Measurements from ENCODE around the gene ZNF532. TPM values are rescaled to one million over a fixed set of nuclear protein-coding genes. Genes with fewer than 3 reads are reported as not detected.
A peak's percentile ranks its signal among the peaks of the same experiment; 100 is the strongest.

The ZNF532 gene
- total RNA-seq, 4 donors from 2014 or later, result 98.7 to 125 (median 113) TPM

GRCh38 chr18:58989184-58989759 is 124.6 kb downstream of the ZNF532 start:
- no peak overlapping the region for H3K27ac ChIP-seq
- no peaks in the 10 kb centered on the region for H3K27me3 ChIP-seq
- no peak for DNase-seq (ENCODE audit: low spot score in 2 of 2)
- H3K36me3 ChIP-seq, result peaks cover 0 to 15% (median 0%) of the 10 kb centered on the region in 3 donors
- TF ChIP-seq POLR2A (IDR thresholded peaks at IDR 0.05) (no peak), CTCF (IDR thresholded peaks at IDR 0.05) (no peak)
- H3K9me3 ChIP-seq, result peaks cover 0 to 3% (median 1%) of the 10 kb centered on the region in 4 donors
- WGBS, 2 donors, result 76 to 83% methylated on average over 2 of the region's 2 CpGs
- no peak overlapping the region for H3K4me3 ChIP-seq
- peaks cover 0 to 24% (median 7%) of the 10 kb centered on the region in 4 donors for H3K4me1 ChIP-seq

- WGBS, 2 donors, result 75 to 90% methylated on average over 6 of the region's 6 CpGs
Measured at GRCh38 chr18:58990720-58991119, 126.0 kb downstream of the ZNF532 start.

GRCh38 chr18:58991167-58991798 is 126.6 kb downstream of the ZNF532 start:
- TF ChIP-seq EP300 (IDR thresholded peaks at IDR 0.05) (peak in 1 of 2 donors; percentile 19), POLR2A (IDR thresholded peaks at IDR 0.05) (no peak)
- 73% methylated on average over 7 of the region's 7 CpGs for WGBS, 2 donors
- no peaks in the 10 kb centered on the region for H3K27me3 ChIP-seq
- peak overlapping the region in 2 of 4 donors; percentile 63 to 65 for H3K27ac ChIP-seq
- DNase-seq (ENCODE audit: low spot score in 2 of 2), result no peak
- H3K4me1 ChIP-seq, result peaks cover 0 to 33% (median 10%) of the 10 kb centered on the region in 4 donors
- H3K9me3 ChIP-seq, result peaks cover 0 to 3% (median 1%) of the 10 kb centered on the region in 4 donors
- H3K4me3 ChIP-seq, result no peak overlapping the region
- peaks cover 0 to 3% (median 0%) of the 10 kb centered on the region in 3 donors for H3K36me3 ChIP-seq

More at GRCh38 chr18:58990720-58991119, 126.0 kb downstream of the ZNF532 start:
- peaks cover 0 to 9% (median 0%) of the 10 kb centered on the region in 3 donors for H3K36me3 ChIP-seq
- H3K4me1 ChIP-seq, result peaks cover 0 to 27% (median 9%) of the 10 kb centered on the region in 4 donors
- DNase-seq (ENCODE audit: low spot score in 2 of 2), result no peak
- peaks cover 0 to 3% (median 1%) of the 10 kb centered on the region in 4 donors for H3K9me3 ChIP-seq
- no peak overlapping the region for H3K4me3 ChIP-seq
- peak overlapping the region in 2 of 4 donors; percentile 30 to 62 for H3K27ac ChIP-seq
- H3K27me3 ChIP-seq, result no peaks in the 10 kb centered on the region
- TF ChIP-seq POLR2A (IDR thresholded peaks at IDR 0.05) (no peak), CTCF (IDR thresholded peaks at IDR 0.05) (no peak), EP300 (IDR thresholded peaks at IDR 0.05) (no peak)

GRCh38 chr18:58992301-58993231 is 127.9 kb downstream of the ZNF532 start:
- Histone ChIP-seq H3K9me3 (peaks cover 0 to 3% (median 1%) of the 10 kb centered on the region in 4 donors), H3K36me3 (no peaks in the 10 kb centered on the region), H3K27me3 (no peaks in the 10 kb centered on the region), H3K4me3 (no peak overlapping the region), H3K27ac (peak overlapping the region; percentile 9 to 65 (median 38)), H3K4me1 (peaks cover 0 to 45% (median 12%) of the 10 kb centered on the region in 4 donors)
- DNase-seq (ENCODE audit: low spot score in 2 of 2), result no peak
- TF ChIP-seq POLR2A (IDR thresholded peaks at IDR 0.05) (no peak), CTCF (IDR thresholded peaks at IDR 0.05) (no peak), EP300 (IDR thresholded peaks at IDR 0.05) (peak; percentile 7 to 24)
- 51 to 63% methylated on average over 15 to 16 of the region's 16 CpGs for WGBS, 2 donors

GRCh38 chr18:58993260-58993659 is 128.6 kb downstream of the ZNF532 start:
- TF ChIP-seq POLR2A (IDR thresholded peaks at IDR 0.05), result no peak
- TF ChIP-seq CTCF (IDR thresholded peaks at IDR 0.05), result no peak
- TF ChIP-seq EP300 (IDR thresholded peaks at IDR 0.05), result no peak
- peak overlapping the region in 3 of 4 donors; percentile 9 to 65 (median 63) for H3K27ac ChIP-seq
- no peak overlapping the region for H3K4me3 ChIP-seq
- 17 to 20% methylated on average over 4 of the region's 4 CpGs for WGBS, 2 donors
- no peak for DNase-seq (ENCODE audit: low spot score in 2 of 2)
- peaks cover 0 to 52% (median 16%) of the 10 kb centered on the region in 4 donors for H3K4me1 ChIP-seq
- no peaks in the 10 kb centered on the region for H3K27me3 ChIP-seq
- no peaks in the 10 kb centered on the region for H3K36me3 ChIP-seq
- peaks cover 0 to 3% (median 1%) of the 10 kb centered on the region in 4 donors for H3K9me3 ChIP-seq

All from tibial nerve (tissue), 4 donors.